PC-3 (cell line): ENCODE results near the gene ST6GALNAC3.
"Not testable (repeated sequence)": the region's sequence is repeated elsewhere in the genome, so short reads cannot be mapped to it uniquely, and the experiment has no call there.

ENCODE experiments used
- CTCF ChIP-seq: fragments of 300-600 bp; sonication (generic); conservative IDR thresholded peaks from 2 replicates; pipeline ENCODE4 v1.5.1; 2017; ENCODE audit warnings: antibody characterized with exemption, low read depth, mild to moderate bottlenecking, low read length
- EZH2 ChIP-seq: fragments of 300-600 bp; sonication (generic); IDR thresholded peaks from one replicate; pipeline ENCODE4 v1.6.1; 2017; ENCODE audit warnings: antibody characterized with exemption, mild to moderate bottlenecking, low read length; ENCODE audit not compliant: unreplicated experiment
- EZH2phosphoT487 ChIP-seq: fragments of 300-600 bp; sonication (generic); IDR thresholded peaks from 2 replicates; pipeline ENCODE4 v1.6.1; 2018; ENCODE audit warnings: mild to moderate bottlenecking, antibody characterized with exemption, low read length, borderline replicate concordance

- TF ChIP-seq EZH2phosphoT487, EZH2, CTCF: not testable (repeated sequence)
These were observed 37.8 kb downstream of the ST6GALNAC3 start for GRCh38 chr1:76112321-76112720.
